SU-DHL-6 (cell line): Measurements from ENCODE around the gene KIAA1586.

ENCODE experiments used
- CTCF ChIP-seq: fragments of 200-600 bp; sonication (generic); IDR thresholded peaks from one replicate; pipeline ENCODE4 v1.5.1; 2017; ENCODE audit warnings: antibody characterized with exemption, mild to moderate bottlenecking, low read length, moderate library complexity; ENCODE audit not compliant: insufficient read depth, poor library complexity, severe bottlenecking
- EZH2phosphoT487 ChIP-seq: fragments of 200-600 bp; sonication (generic), shearing (Covaris generic); conservative IDR thresholded peaks from 2 replicates; pipeline ENCODE4 v1.6.1; 2018; ENCODE audit warnings: mild to moderate bottlenecking, antibody characterized with exemption, low read length, moderate library complexity, mixed read lengths

GRCh38 chr6:56999049-56999448 is 47.4 kb upstream of the KIAA1586 start:
- no peak for TF ChIP-seq CTCF
- no peak for TF ChIP-seq EZH2phosphoT487
